Fibroblast of lung (primary cell): Measurements from ENCODE around the gene ATP8A1. TPM values are rescaled to one million over a fixed set of nuclear protein-coding genes. Genes with fewer than 3 reads are reported as not detected.

ENCODE experiments used
- DNase-seq, 2 donors: peaks; one replicate each; pipeline versions ENCODE4 v3.0.0 to v3.0.0-alpha.2; 2010; ENCODE audit warnings: low read depth in 2 of 2
- H2AFZ ChIP-seq: 2 replicates; pipeline ENCODE4 v1.5.1; 2012; ENCODE audit warnings: low read length, control low read depth, inconsistent platforms
- H3K27ac ChIP-seq: 2 replicates; pipeline ENCODE4 v1.5.1; 2011; ENCODE audit warnings: low read length, control low read depth; ENCODE audit not compliant: insufficient read depth
- H3K27me3 ChIP-seq: 2 replicates; pipeline ENCODE4 v1.5.1; 2011; ENCODE audit warnings: mild to moderate bottlenecking, low read length; ENCODE audit not compliant: control insufficient read depth, insufficient read depth
- H3K36me3 ChIP-seq: 2 replicates; pipeline ENCODE4 v1.5.1; 2011; ENCODE audit warnings: low read length; ENCODE audit not compliant: control insufficient read depth, insufficient read depth
- H3K4me1 ChIP-seq: 2 replicates; pipeline ENCODE4 v1.5.1; 2011; ENCODE audit warnings: low read length; ENCODE audit not compliant: control insufficient read depth, insufficient read depth; ENCODE audit errors: extremely low read depth
- H3K4me2 ChIP-seq: 2 replicates; pipeline ENCODE4 v1.5.1; 2011; ENCODE audit warnings: low read length, control low read depth; ENCODE audit not compliant: insufficient read depth; ENCODE audit errors: extremely low read depth
- H3K4me3 ChIP-seq, 4 experiments: fragments of 200-600 bp in 1 of 4; sonication (generic) in 1 of 4; replicated peaks in 1 of 4; 2 replicates each; pipeline ENCODE4 v1.5.1; 2011 to 2016; ENCODE audit warnings: low read length in 4 of 4, low read depth in 3 of 4, mild to moderate bottlenecking in 3 of 4, control low read depth in 2 of 4, inconsistent platforms in 1 of 4, mixed read lengths in 1 of 4; ENCODE audit not compliant: insufficient read depth in 1 of 4; ENCODE audit errors: control extremely low read depth in 1 of 4
- H3K79me2 ChIP-seq: 2 replicates; pipeline ENCODE4 v1.5.1; 2012; ENCODE audit warnings: mild to moderate bottlenecking, low read length, inconsistent platforms; ENCODE audit not compliant: control insufficient read depth, insufficient read depth
- H3K9ac ChIP-seq: 2 replicates; pipeline ENCODE4 v1.5.1; 2011; ENCODE audit warnings: mild to moderate bottlenecking, low read length, control low read depth; ENCODE audit not compliant: insufficient read depth
- H3K9me3 ChIP-seq: 2 replicates; pipeline ENCODE4 v1.5.1; 2012; ENCODE audit warnings: low read depth, low read length; ENCODE audit not compliant: control insufficient read depth, insufficient read depth
- H4K20me1 ChIP-seq: 2 replicates; pipeline ENCODE4 v1.5.1; 2011; ENCODE audit warnings: low read length; ENCODE audit not compliant: control insufficient read depth, insufficient read depth; ENCODE audit errors: extremely low read depth
- EZH2 ChIP-seq: IDR thresholded peaks from 2 replicates; pipeline ENCODE4 v1.5.1; 2012; ENCODE audit warnings: low read length, control low read depth, mild to moderate bottlenecking; ENCODE audit errors: missing control alignments
- polyA plus RNA-seq, 2 donors: library from polyadenylated mRNA; depleted of rRNA in 1 of 2; stranded (reverse) in 1 of 2; unstranded in 1 of 2; fragments of >200 nt; gene quantifications; 2 replicates each; pipeline ENCODE4 v1.2.1, GENCODE V29; 2011 to 2012; ENCODE audit warnings: missing spikeins in 1 of 2
- total RNA-seq: library from RNA; depleted of rRNA; stranded (reverse); fragments of >200 nt; gene quantifications from 2 replicates; pipeline ENCODE4 v1.2.1, GENCODE V29; 2014
- TF ChIP-seq, protein P1 (sequence below), 2 donors: IDR thresholded peaks in 1 of 2; conservative IDR thresholded peaks in 1 of 2; 1 replicate in 1 of 2; 2 replicates in 1 of 2; pipeline ENCODE4 v1.5.1; 2011 to 2012; ENCODE audit warnings: low read length in 2 of 2, control low read depth in 1 of 2, inconsistent platforms in 1 of 2, low read depth in 1 of 2, mild to moderate bottlenecking in 1 of 2

Gene ATP8A1
- total and polyA plus RNA-seq, 2 donors (not counting 1 experiment from before 2014, with no cell fraction given): 0.36 to 4.8 TPM

DNA sequence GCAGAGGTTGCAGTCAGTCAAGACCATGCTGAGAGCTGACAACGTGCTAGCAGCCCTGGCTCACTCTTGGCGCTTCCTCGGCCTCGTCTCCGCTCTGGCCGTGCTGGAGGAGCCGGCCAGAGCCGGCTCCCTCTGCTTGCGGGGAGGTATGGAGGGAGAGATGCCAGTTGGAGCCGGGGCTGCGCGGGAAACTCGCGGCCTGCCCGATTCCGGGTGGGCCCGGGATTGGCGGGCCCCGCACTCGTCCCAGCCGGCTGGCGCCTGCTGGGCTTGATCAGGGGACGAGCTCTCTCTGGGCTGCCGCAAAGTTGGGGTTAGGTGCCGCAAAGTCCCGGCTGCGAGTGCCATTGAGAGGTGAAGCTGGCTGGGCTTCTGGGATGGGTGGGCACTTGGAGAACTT is 287.4 kb downstream of the ATP8A1 start:
- Histone ChIP-seq H3K4me3 (no peak overlapping the region), H2AFZ (no peak overlapping the region), H3K27ac (no peak overlapping the region), H3K36me3 (no peaks in the 10 kb centered on the region), H4K20me1 (no peaks in the 10 kb centered on the region), H3K4me2 (no peak overlapping the region), H3K4me1 (no peaks in the 10 kb centered on the region), H3K9ac (no peak overlapping the region), H3K9me3 (no peaks in the 10 kb centered on the region), H3K27me3 (no peaks in the 10 kb centered on the region), H3K79me2 (no peaks in the 10 kb centered on the region)
- no peak for DNase-seq
- no peak for TF ChIP-seq EZH2
- TF ChIP-seq, protein P1, sequence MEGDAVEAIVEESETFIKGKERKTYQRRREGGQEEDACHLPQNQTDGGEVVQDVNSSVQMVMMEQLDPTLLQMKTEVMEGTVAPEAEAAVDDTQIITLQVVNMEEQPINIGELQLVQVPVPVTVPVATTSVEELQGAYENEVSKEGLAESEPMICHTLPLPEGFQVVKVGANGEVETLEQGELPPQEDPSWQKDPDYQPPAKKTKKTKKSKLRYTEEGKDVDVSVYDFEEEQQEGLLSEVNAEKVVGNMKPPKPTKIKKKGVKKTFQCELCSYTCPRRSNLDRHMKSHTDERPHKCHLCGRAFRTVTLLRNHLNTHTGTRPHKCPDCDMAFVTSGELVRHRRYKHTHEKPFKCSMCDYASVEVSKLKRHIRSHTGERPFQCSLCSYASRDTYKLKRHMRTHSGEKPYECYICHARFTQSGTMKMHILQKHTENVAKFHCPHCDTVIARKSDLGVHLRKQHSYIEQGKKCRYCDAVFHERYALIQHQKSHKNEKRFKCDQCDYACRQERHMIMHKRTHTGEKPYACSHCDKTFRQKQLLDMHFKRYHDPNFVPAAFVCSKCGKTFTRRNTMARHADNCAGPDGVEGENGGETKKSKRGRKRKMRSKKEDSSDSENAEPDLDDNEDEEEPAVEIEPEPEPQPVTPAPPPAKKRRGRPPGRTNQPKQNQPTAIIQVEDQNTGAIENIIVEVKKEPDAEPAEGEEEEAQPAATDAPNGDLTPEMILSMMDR (conservative IDR thresholded peaks at IDR 0.05 in 1 of 2, IDR thresholded peaks at IDR 0.05 in 1 of 2; ENCODE audit: low read depth in 1 of 2, low read length in 2 of 2): no peak

GRCh38 chr4:42366959-42367358 is 289.9 kb downstream of the ATP8A1 start:
- no peak for DNase-seq

DNA sequence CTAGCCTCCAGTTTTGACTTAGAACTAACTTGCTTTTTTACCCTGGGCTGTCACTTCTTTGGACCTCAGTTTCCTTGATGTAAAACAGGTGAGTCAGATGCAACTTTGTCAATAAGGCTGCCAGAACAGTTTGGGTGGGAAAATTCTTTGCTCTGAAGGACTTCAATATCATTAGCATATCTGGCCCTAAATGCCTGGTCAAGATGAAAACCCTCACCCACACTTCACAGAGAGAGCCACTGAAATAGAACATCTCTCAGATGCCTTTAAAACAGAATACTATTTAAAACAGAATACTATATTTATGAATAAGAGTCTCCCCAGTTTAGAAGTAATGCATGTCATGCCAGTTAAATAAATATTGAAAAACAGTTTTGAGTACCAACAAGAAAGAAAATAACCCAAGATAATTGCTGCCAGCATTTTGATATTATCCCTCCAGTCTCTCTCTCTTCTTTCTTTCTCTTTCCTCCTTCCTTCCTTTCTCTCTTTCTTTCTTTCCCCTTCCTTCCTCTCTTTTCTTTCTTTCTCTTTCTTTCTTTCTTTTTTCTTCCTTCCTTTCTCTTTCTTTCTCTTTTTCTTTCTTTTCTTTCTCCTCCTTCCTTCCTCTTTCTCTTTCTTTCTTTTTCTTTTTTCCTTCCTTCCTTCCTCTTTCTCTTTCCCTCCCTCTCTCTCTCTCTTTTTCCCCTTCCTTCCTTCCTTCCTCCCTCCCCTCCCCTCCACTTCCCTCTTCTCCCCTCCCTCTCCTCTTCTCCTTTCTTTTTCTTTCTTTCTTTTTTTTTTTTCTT is 292.4 kb downstream of the ATP8A1 start:
- H3K9ac ChIP-seq: no peak overlapping the region
- TF ChIP-seq EZH2: no peak
- TF ChIP-seq, protein P1 (conservative IDR thresholded peaks at IDR 0.05 in 1 of 2, IDR thresholded peaks at IDR 0.05 in 1 of 2; ENCODE audit: low read depth in 1 of 2, low read length in 2 of 2): no peak
- no peaks in the 10 kb centered on the region for H3K79me2 ChIP-seq
- H2AFZ ChIP-seq: no peak overlapping the region
- no peaks in the 10 kb centered on the region for H3K4me1 ChIP-seq
- DNase-seq: no peak
- H4K20me1 ChIP-seq: no peaks in the 10 kb centered on the region
- H3K4me3 ChIP-seq: no peak overlapping the region
- H3K4me2 ChIP-seq: no peak overlapping the region
- H3K36me3 ChIP-seq: no peaks in the 10 kb centered on the region
- H3K9me3 ChIP-seq: no peaks in the 10 kb centered on the region
- no peaks in the 10 kb centered on the region for H3K27me3 ChIP-seq
- no peak overlapping the region for H3K27ac ChIP-seq

More at GRCh38 chr4:42366959-42367358, 289.9 kb downstream of the ATP8A1 start:
- TF ChIP-seq, protein P1 (conservative IDR thresholded peaks at IDR 0.05 in 1 of 2, IDR thresholded peaks at IDR 0.05 in 1 of 2; ENCODE audit: low read depth in 1 of 2, low read length in 2 of 2): no peak
- TF ChIP-seq EZH2: no peak
- Histone ChIP-seq H4K20me1 (no peaks in the 10 kb centered on the region), H3K36me3 (no peaks in the 10 kb centered on the region), H3K27me3 (no peaks in the 10 kb centered on the region), H2AFZ (no peak overlapping the region), H3K79me2 (no peaks in the 10 kb centered on the region), H3K9me3 (no peaks in the 10 kb centered on the region), H3K4me1 (no peaks in the 10 kb centered on the region), H3K4me2 (no peak overlapping the region), H3K27ac (no peak overlapping the region), H3K4me3 (no peak overlapping the region), H3K9ac (no peak overlapping the region)
